RKO (cell line): ENCODE measurements around the gene F3.

Experiments used
- DNase-seq: peaks from one replicate; pipeline ENCODE4 v3.0.0-alpha.2; 2016; ENCODE audit warnings: low spot score

Gene F3

GRCh38 chr1:94552071-94552586 lies 10.6 kb upstream of the F3 start:
- DNase-seq: no peak

GRCh38 chr1:94551449-94551848 lies 9.9 kb upstream of the F3 start:
- no peak for DNase-seq

DNA sequence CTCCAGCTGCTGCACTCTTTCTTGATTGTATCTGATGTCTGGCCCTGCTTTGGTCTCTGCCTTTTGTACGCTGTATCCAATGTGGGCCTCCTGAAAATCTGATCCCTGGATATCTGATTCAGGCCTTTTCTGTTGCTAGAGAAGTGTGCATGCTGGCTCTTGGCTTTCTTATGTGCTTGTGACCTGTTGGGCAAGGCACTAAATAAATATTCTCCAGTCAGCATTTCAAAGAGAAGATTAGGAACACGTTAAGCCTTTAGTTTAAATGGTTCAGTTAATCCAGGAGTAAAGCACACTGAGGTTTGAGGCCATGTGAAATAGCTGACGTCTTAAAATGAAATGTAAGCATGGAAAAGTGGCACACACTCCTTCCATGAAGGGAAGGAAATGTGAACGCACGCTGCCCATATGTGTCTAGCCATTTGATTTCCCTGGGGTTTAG lies 9.3 kb upstream of the F3 start:
- no peak for DNase-seq

DNA sequence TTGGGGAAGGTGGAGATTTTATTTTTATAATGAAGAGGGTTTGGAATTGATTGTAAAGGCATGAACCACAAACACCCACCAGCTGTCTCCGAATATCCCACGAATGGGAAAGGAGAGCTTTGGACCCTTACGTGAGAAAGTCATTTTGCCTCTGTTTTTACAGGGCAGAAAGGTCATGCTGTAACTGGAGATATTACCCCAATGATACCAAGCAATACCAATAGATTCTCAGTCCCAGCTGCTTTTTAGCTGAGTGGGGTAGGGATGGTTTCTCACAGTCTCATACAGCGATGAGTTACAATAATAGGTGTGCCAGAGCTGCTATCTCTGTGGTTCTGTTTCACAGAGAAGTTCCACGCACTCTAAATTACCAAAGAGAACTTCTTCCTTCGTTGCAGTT lies 8.8 kb upstream of the F3 start:
- DNase-seq: no peak

GRCh38 chr1:94549706-94550105 lies 8.1 kb upstream of the F3 start:
- no peak for DNase-seq

GRCh38 chr1:94544706-94545490 lies 3.3 kb upstream of the F3 start:
- DNase-seq: peak; percentile 52

- DNase-seq: no peak
Observed at GRCh38 chr1:94543893-94544635, 2.5 kb upstream of the F3 start.

DNA sequence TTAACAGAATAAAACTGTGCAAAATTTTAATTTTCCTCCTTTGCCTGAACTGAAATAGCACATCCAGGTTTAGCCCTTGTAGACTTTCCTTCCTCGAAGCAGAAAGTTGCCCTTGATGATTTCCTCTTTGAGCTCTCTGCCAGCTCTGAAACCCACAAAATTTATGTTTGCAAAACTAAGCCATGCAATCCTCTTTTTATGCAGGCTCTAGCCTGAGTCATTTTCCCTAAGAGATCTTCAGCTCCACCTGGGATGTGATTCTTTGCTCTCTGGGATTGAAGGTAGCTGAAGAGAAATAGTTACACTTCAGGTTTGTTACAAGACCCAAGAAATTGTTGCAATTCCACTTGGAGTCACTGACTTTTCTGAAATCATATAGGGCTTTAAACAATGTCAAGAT lies 1.4 kb upstream of the F3 start:
- no peak for DNase-seq

GRCh38 chr1:94542088-94542870 lies 720 bp upstream of the F3 start:
- DNase-seq: no peak

GRCh38 chr1:94540440-94541245 lies 916 bp downstream of the F3 start:
- peak; percentile 14 for DNase-seq

GRCh38 chr1:94539496-94539895 lies 2.1 kb downstream of the F3 start:
- DNase-seq: peak; percentile 20

DNA sequence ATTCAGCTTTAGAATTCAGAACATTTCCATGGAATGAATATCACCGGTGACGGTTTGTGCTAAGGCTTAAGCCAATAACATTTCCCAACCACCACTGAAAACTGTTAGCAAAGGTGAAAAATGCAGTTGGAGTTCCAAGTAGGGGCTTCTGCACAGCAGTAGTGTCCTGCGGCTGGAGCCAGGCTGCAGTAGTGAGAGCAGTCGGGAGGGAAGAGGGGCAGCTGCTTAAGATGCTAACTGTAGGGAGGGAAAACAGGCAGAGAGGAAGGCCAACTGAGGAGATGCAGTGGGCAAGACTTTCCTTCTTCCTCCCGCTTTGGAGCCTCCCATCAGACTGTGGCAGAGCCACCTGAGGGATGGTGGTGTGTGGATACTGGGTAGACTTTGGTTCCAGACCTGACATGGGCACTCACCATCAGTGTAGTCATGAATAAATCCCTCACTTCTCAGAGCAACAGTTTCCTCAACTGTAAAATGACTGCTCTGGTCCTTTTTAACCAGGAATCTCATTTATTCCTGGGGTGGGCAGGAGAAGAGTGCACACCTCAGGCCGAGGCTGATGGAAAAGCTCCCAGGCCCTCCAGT lies 3.2 kb downstream of the F3 start:
- DNase-seq: no peak

GRCh38 chr1:94537254-94537653 lies 4.3 kb downstream of the F3 start:
- DNase-seq: no peak

DNA sequence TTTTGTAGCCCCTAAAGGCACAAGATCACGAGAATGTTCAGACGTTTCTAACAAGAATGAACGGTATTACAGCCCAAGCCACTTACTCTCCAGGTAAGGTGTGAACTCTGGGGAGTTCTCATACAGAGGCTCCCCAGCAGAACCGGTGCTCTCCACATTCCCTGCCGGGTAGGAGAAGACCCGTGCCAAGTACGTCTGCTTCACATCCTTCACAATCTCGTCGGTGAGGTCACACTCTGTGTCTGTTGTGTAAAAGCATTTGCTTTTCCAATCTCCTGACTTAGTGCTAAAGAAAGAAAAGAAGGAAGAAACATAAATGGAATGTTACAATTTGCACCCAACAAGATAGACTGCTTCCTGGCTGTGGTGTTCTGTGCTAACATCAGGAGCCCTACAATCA lies 5.7 kb downstream of the F3 start:
- DNase-seq: no peak

GRCh38 chr1:94535095-94535494 lies 6.5 kb downstream of the F3 start:
- DNase-seq: no peak

DNA sequence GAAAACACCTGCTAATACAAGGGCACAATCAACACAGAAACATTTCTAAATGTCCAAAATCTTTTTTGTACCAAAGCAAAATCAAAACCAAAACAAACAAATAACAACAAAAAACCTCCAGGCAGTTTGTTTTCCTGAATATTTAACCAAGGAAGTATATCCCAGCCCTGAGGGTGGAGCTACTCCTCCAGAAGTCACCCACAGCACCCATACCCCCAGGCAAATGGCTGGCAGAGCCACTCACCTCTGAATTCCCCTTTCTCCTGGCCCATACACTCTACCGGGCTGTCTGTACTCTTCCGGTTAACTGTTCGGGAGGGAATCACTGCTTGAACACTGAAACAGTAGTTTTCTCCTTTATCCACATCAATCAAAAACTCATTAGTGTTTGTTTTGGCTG lies 9.5 kb downstream of the F3 start:
- no peak for DNase-seq

GRCh38 chr1:94531664-94532063 lies 9.9 kb downstream of the F3 start:
- DNase-seq: no peak

GRCh38 chr1:94530373-94530878 lies 11.1 kb downstream of the F3 start:
- no peak for DNase-seq

GRCh38 chr1:94529416-94529815 lies 12.1 kb downstream of the F3 start:
- no peak for DNase-seq

- no peak for DNase-seq
Observed at GRCh38 chr1:94528826-94529225, 12.7 kb downstream of the F3 start.

DNA sequence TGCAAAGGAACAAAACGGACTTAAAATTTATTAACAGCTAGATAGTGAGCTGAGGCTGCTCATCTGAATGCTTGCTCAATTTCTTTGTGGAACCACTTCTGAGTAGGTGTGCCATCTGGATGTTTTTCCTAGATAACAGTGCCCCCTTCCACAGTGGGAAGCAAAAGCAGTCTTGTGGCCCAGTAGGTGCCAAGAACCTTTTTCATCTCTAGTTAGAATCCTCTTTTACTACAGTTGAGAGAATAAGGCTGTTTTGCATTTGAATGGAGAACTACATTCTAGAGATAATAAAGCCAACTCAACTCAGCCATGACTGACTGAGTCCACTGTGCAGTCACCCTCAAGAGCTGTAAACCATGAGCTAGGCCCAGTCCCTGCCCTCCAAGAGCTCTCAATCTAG lies 13.3 kb downstream of the F3 start:
- DNase-seq: no peak
